Mucosa of stomach (tissue), 1 donor: ENCODE measurements around the gene SURF6.

Source experiments
- H3K27me3 ChIP-seq: one replicate; pipeline ENCODE4 v1.7.0; 2013; ENCODE audit warnings: mild to moderate bottlenecking, low read length; ENCODE audit not compliant: control insufficient read depth, insufficient read depth
- H3K36me3 ChIP-seq: one replicate; pipeline ENCODE4 v1.7.0; 2013; ENCODE audit warnings: low read length; ENCODE audit not compliant: control insufficient read depth, insufficient read depth
- H3K4me1 ChIP-seq: one replicate; pipeline ENCODE4 v1.7.0; 2013; ENCODE audit warnings: mild to moderate bottlenecking, low read length; ENCODE audit not compliant: control insufficient read depth, insufficient read depth
- H3K4me3 ChIP-seq: one replicate; pipeline ENCODE4 v1.7.0; 2013; ENCODE audit warnings: low read length
- H3K9ac ChIP-seq: one replicate; pipeline ENCODE4 v1.7.0; 2013; ENCODE audit warnings: mild to moderate bottlenecking, low read length, moderate library complexity
- H3K9me3 ChIP-seq: one replicate; pipeline ENCODE4 v1.7.0; 2013; ENCODE audit warnings: mild to moderate bottlenecking, low read length, moderate library complexity; ENCODE audit not compliant: control insufficient read depth
- donor health status: Pancreatic carcinoma.

SURF6 gene

DNA sequence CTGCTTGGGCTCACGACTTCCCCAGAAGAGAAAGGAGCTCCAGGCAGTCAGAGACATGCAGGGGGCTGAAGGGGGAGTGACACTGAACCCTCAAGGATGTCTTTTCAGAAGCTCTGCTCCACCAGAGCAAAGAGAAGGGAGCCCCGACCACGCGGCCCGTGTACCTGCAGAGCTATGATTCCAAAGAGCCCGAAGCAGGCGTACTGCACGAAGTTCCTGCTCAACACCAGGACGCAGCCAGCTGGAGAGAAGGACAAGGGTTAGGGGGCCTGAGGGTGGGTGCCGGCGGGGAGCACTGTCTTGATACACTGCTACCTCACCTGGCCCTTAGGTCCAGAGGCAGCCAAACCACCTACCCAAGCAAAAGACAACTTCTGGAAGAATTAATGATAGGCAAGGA, 30.4 kb upstream of the SURF6 start:
- H3K9ac ChIP-seq, result no peak overlapping the region
- no peaks in the 10 kb centered on the region for H3K27me3 ChIP-seq
- H3K9me3 ChIP-seq, result no peaks in the 10 kb centered on the region
- H3K36me3 ChIP-seq, result peaks cover 18% of the 10 kb centered on the region
- H3K4me3 ChIP-seq, result no peak overlapping the region
- H3K4me1 ChIP-seq, result peaks cover 39% of the 10 kb centered on the region

DNA sequence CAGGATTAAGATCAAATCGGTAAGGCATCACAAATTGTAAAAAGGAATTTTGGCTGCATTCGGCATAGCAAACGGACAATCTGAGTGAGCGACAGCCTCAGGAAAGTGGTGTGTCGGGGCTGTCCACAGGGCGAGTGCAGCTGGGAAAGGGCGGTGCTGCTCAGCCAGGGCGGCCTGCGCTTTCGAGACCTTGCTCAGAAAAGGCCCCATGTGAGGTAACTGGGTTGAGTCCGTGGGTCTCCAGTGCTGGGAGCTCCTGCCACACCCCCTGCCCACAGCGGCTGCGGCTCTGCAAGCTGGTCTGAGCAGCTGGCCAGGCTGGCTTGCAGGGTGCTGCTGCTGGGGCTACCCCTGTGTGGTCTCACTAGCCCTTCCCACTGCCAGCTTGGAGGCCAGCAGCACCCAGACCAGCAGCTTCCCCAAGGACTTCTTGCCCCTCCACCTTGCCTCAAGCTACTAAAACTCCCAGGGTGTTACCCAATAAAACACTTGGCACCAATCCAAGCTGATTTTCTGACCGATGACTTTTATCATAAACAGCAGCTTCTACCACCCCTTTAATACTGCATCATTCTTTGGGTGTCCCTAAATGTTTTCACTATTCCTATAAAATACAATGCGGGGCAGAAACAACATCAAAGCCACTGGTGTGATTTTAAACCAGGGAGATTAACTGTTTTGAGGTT, 26.5 kb upstream of the SURF6 start:
- Histone ChIP-seq H3K9ac (no peak overlapping the region), H3K4me1 (peaks cover 28% of the 10 kb centered on the region), H3K27me3 (no peaks in the 10 kb centered on the region), H3K36me3 (peaks cover 18% of the 10 kb centered on the region), H3K9me3 (no peaks in the 10 kb centered on the region), H3K4me3 (no peak overlapping the region)

DNA sequence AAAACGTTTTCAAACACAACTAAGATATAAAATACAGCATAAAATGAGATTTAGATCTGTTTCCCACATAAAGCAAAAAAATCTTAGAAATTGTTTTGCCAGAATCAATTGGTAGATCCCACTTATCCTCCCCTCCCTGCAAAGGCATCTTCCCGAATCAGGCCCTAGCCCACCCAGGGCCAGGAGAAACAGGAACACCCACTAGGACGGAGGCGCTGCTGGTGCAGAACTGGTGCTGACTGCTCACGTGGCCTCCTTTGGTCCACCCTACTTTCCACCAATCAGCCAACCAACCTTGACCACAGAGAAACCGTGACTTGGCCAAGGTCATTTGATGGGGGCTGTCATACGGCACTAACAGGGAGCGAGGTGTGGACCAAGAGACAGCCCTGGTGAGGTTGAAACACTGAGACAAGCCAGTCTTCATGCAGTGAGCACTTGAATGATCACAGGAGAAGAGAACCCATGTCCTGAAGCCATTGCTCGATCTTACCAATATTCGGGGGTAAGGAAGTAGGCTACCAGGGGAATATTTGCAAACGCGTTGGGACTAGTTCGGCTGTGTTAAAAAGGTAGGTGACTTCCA, 25.6 kb upstream of the SURF6 start:
- H3K4me1 ChIP-seq, result peaks cover 33% of the 10 kb centered on the region
- H3K9me3 ChIP-seq, result no peaks in the 10 kb centered on the region
- H3K27me3 ChIP-seq, result no peaks in the 10 kb centered on the region
- H3K9ac ChIP-seq, result no peak overlapping the region
- no peak overlapping the region for H3K4me3 ChIP-seq
- peaks cover 17% of the 10 kb centered on the region for H3K36me3 ChIP-seq

DNA sequence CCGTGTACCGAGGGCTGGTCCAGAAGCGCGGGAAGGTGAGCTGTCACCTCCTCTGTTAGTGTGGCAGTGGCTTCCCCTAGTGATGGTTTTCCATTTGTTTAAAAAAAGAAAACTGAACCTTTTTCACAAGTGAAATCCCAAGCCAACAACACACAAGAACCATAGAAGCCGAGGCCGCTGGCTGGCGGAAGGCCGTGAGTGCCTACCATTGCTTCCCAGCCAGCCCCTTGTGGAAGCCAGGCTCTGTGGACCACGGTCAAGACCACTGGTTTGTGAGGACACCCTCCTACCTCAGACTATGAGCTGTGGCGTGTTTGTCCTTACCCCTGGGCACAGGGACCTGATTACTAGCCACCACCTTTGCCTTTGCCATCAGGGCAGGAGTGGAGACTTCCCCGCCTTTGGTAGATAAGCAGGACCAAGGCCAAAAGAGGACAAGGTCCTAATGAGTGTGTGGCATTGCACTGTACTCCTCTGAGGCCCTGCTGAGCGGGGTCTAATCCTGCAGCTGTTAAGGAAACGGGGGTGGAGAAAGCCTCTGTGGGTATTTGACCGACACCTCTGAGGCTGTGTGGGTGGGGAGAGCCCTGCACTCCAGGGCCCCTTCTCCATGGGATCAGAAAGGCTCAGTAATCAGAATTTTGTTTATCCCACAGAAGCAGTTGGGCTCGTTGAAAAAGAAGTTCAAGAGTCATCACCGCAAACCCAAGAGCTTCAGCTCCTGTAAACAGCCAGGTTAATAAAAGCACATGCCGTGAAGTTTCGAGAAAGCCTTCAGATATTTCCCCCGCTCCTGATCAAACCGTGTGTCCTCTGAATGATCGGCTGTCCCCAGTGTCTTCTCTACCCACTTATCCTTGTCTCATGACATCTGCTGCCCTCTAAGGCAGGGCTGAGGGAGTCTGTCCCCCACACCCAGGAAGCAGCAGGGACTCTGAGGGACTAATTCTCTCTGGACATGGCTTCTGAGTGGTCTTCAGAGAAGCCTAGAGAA, 24.7 kb upstream of the SURF6 start:
- no peak overlapping the region for H3K4me3 ChIP-seq
- H3K9ac ChIP-seq, result no peak overlapping the region
- H3K27me3 ChIP-seq, result no peaks in the 10 kb centered on the region
- H3K36me3 ChIP-seq, result peaks cover 11% of the 10 kb centered on the region
- H3K9me3 ChIP-seq, result no peaks in the 10 kb centered on the region
- peaks cover 33% of the 10 kb centered on the region for H3K4me1 ChIP-seq

DNA sequence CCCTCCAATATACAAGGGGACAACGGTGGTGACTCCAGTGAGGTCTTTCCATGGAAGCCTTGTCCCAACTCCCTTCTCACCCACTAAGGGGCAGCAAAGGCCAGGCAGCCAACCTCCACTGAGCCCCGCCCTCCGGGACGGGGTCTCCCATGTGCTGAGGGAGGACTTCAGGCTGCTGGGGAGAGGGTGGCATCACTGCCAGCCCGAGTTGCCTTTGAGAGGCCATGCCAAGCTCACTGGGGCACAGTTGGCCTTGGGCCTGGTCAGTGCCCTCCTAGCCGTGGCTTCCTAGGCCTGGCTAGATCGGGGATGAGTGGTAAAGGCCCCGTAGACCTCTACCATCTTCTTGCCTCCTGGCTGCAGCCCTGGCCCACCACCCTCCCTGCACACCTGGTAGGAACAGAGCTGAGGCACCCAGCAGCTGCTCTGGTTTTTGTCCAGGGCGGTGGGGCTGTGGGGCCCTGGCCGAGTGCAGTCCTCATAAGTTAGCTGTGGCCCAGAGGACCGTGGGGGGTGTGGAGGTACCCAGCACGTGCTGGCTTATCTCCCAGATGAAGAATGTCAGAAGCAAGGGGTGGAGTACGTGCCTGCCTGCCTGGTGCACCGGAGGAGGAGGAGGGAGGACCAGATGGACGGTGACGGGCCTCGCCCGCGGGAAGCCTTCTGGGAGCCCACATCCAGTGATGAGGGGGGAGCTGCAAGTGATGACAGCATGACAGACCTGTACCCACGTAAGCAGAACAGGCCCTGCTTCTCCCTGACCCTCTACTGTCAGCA, 23.6 kb upstream of the SURF6 start:
- Histone ChIP-seq H3K27me3 (no peaks in the 10 kb centered on the region), H3K9ac (no peak overlapping the region), H3K36me3 (peaks cover 4% of the 10 kb centered on the region)

DNA sequence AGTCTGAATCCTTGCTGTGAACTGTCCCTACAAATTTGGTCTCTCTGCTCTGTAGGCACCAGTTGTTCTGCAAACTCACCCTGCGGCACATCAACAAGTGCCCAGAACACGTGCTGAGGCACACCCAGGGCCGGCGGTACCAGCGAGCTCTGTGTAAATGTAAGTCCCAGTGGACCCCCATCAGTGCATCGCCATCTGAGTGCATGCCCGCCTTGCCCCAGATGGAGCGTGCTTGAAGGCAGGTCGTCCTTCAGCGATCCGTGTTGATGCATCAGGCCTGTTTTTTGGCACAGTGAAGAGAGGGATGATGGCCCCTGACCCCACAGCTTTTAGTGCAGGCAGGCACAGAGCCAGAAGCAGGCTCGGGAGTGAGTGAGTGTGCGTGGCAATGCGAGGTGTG, 21.7 kb upstream of the SURF6 start:
- Histone ChIP-seq H3K4me3 (no peak overlapping the region), H3K36me3 (peaks cover 15% of the 10 kb centered on the region), H3K27me3 (no peaks in the 10 kb centered on the region), H3K9ac (no peak overlapping the region), H3K4me1 (peaks cover 42% of the 10 kb centered on the region), H3K9me3 (no peaks in the 10 kb centered on the region)

More for the DNA sequence above, 23.6 kb upstream of the SURF6 start:
- no peak overlapping the region for H3K4me3 ChIP-seq
- peaks cover 42% of the 10 kb centered on the region for H3K4me1 ChIP-seq
- no peaks in the 10 kb centered on the region for H3K9me3 ChIP-seq

DNA sequence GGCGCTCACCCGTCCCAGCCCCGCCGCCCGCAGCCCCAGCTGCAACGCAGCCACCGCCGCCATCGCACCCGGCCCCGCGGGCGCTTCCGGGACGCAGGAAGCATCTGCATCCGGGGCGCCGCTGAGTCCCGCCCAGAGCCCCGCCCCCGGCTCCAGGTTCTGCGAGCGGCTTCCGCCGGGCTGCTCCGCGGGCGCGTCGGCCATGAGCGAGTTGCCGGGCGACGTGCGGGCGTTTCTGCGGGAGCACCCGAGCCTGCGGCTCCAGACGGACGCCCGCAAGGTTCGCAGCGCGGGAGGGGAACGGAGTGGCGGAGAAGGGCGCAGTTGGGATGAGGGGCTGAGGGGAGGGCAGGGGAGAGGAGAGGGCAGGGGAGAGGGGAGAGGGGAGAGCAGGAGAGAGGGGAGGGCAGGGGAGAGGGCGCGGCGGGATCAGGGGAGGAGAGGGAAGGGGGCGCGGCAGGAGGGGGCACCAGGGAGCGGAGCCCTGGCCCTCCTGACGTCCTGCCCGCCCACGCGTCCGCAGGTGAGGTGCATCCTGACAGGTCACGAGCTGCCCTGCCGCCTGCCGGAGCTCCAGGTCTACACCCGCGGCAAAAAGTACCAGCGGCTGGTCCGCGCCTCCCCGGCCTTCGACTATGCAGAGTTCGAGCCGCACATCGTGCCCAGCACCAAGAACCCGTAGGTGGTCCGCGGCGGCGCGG, 20.6 kb upstream of the SURF6 start, which contains the start of the genes SURF1 and SURF2:
Gene SURF1, minus strand, starts transcription at position 97 of the 701 bp plus-strand sequence. Its CDS starts 34 bp downstream, at position 63.
Gene SURF2, plus strand, starts transcription at position 160 of the 701 bp plus-strand sequence. Its CDS starts 43 bp downstream, at position 203.
- Histone ChIP-seq H3K36me3 (peaks cover 23% of the 10 kb centered on the region), H3K4me1 (peaks cover 42% of the 10 kb centered on the region), H3K9me3 (no peaks in the 10 kb centered on the region), H3K4me3 (peak within 1 kb of the TSS; percentile 41), H3K27me3 (no peaks in the 10 kb centered on the region), H3K9ac (peak within 1 kb of the TSS; percentile 75)

DNA sequence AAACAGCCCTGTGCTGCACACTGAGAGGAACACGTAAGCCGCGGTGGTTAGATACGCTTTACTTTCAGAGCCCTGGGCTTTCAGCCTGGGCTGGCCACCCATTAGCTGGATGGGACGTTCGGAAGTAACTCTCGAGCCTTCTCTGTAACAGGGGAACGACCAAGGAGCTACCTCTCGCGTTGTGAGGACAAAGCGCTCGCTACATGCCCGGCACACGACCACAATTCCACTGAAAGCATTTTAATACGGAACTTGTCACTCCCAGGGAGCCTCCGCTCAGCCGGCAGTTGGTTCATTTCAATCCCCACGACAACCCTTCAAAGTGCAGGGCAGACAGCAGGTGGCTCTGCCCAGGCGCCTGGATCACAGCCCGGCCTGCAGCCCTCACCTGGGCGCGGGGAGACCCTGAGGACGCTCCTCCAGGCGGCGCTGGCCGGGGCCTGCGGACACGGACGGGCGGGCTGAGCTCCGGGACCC, 19.9 kb upstream of the SURF6 start:
- no peaks in the 10 kb centered on the region for H3K9me3 ChIP-seq
- peaks cover 22% of the 10 kb centered on the region for H3K36me3 ChIP-seq
- no peaks in the 10 kb centered on the region for H3K27me3 ChIP-seq
- H3K4me3 ChIP-seq, result peak overlapping the region; percentile 22
- peaks cover 42% of the 10 kb centered on the region for H3K4me1 ChIP-seq
- H3K9ac ChIP-seq, result peak overlapping the region; percentile 75

DNA sequence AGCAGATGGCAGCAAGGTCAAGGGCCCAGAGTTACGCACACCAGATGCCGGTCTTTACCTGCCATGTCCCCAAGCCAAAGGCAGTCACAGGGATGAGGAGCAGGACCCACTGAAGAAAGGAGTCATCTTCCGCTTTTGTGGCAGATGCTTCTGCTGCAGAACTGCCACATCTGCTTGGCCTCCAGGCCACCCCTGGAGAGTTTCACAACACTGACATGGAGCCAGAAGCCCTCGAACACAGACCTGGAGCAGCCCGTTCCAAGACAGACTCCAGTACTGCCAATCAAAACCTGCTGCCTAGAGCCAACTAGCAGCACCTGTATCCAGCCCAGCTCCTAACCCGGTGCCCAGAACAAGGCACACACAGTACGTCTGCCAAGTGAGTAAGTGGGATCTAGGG, 18.8 kb upstream of the SURF6 start:
- peaks cover 31% of the 10 kb centered on the region for H3K4me1 ChIP-seq
- H3K27me3 ChIP-seq, result no peaks in the 10 kb centered on the region
- H3K9me3 ChIP-seq, result no peaks in the 10 kb centered on the region
- peaks cover 23% of the 10 kb centered on the region for H3K36me3 ChIP-seq
- H3K9ac ChIP-seq, result no peak overlapping the region
- H3K4me3 ChIP-seq, result no peak overlapping the region

DNA sequence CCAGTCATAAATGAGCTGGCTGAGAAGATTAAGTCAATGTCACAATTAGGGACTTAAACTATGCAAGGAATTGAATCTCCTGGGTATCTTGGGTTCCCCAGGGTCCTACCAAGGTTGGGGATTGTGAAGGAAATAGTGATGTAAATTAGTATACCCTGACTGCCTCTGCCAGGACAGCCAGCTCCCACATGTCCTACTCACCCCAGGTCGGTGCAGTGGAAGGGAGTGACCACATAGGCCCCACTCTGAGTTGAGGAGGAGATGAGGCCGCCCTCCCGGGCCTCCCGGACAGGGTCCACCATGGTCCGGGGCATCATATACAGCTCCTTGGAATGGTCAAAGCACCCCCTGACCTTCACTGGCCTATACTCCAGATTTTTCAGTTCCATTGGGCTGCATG, 17.6 kb upstream of the SURF6 start:
- Histone ChIP-seq H3K36me3 (peaks cover 32% of the 10 kb centered on the region), H3K9me3 (no peaks in the 10 kb centered on the region), H3K4me1 (peaks cover 37% of the 10 kb centered on the region), H3K27me3 (no peaks in the 10 kb centered on the region), H3K4me3 (no peak overlapping the region), H3K9ac (peak overlapping the region; percentile 12)
